ENCODE results near the gene KPNB1. TPM values are rescaled to one million over a fixed set of nuclear protein-coding genes. Genes with fewer than 3 reads are reported as not detected.

KPNB1 gene
- total RNA-seq, 1 experiment from 2014 or later = 386 TPM

DNA sequence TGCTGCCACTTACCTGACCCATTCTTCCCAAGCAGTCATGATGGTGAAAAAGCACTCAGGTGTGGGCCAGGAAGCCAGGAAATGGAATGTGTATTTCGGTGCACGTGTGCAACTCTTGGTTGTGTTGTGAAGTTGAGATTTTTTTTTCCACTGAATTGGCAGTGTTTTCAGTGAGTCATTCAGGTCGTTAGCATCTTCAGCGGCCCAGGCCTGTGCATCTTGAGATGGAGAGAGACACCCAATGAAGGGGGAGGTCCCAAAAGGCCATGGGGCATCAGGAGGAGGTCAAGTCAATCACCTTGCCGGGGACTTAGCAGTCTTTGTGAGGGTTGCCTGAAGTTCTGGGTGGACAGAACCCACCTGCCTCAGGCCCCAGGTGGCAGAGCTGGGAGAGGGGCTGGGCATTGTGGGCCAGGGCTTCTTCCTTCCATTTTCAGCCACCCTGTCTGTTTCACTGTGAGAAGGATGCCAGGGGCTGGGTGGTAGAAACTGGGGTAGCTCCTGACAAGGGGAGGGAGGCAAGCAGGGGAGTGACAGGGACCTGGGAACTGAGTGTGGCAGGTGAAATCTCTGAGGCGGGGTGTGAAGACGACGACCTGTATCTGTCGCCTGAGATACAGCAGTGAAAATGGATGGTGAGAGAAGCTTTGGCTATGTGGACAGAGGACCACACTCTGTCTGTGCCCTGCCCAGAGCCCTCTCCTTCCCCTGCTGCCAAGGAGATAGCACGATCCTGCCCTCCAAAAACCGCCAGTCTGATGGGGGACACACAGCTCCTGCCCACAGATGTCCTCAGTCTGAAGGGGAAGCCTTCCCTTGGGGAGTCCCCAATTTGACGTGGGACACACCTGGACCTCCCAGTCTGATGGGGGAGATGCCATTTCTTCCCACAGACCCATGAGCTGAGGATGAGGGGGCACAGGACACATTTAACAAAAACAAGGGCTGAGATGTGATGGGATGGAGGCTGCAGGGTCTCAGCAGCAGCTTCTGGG lies 56.1 kb downstream of the KPNB1 start:
- in situ Hi-C loops (cut with HindIII; ENCODE audit: low sequenced_read_pairs) = no loop called here
- DNase-seq (ENCODE audit: low spot score) = peak; percentile 38

DNA sequence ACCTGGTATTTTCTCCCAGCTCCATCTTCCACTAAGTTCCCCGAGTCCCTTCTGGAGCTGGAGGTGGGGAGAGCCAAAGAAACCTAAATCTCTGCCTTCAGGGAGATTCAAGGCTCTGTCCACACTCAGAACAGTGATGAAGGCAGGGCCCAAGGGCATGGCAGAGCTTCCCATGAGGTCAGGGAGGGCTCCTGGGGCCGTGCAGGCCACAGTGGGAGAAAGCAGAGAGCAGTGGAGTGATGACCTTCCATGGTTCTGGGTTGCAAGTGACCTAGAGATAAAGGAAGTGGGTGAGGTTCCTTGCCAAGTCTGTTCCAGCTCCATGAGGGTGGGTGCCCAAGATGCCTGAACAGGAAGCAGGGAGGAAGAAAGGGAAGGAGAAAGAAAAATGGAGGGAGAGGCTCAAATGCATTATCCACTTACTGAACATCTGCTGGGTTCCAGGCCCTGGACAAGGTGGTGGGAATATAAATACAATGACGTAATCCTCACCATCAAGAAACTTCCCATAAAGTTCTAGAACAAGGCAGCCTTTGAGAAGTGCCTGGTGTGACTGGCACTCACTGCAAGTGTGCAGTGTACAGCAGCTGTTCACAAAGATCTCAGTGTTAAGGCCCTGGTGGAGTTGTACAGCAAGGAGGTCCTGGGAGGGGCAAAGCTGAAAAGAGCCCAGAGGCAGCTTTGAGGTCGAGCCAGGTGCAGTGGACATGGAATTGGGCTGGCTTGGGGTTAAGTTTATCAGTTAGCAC lies 57.5 kb downstream of the KPNB1 start:
- no peak for DNase-seq (ENCODE audit: low spot score)
- in situ Hi-C loops (cut with HindIII; ENCODE audit: low sequenced_read_pairs) = no loop called here

- DNase-seq (ENCODE audit: low spot score) = no peak
- in situ Hi-C loops (cut with HindIII; ENCODE audit: low sequenced_read_pairs) = no loop called here
These were observed 58.2 kb downstream of the KPNB1 start for GRCh38 chr17:47707884-47708283.

- in situ Hi-C loops (cut with HindIII; ENCODE audit: low sequenced_read_pairs) = no loop called here
- DNase-seq (ENCODE audit: low spot score) = no peak
These were observed 58.7 kb downstream of the KPNB1 start for GRCh38 chr17:47708312-47708863.

GRCh38 chr17:47708864-47709541 lies 59.3 kb downstream of the KPNB1 start:
- in situ Hi-C loops (cut with HindIII; ENCODE audit: low sequenced_read_pairs) = no loop called here
- no peak for DNase-seq (ENCODE audit: low spot score)

DNA sequence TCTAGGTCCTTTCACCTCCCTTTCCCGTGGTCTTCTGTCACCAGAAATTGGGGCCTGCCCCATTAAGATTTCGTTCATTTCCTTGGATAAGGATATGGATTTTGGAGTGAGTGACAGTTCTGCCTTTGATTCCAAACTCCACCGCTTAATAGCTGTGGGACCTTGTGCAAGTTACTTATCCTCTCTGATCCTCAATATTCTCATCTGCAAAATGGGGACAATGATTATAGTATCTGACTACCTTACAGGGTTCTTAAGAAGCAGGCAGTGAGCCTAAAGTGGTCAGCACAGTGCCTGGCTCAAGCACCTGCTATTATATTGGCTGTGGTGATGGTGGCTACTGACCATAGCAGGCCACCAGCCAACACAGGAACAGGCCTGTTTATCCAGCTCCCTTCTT lies 59.9 kb downstream of the KPNB1 start:
- in situ Hi-C loops (cut with HindIII; ENCODE audit: low sequenced_read_pairs) = no loop called here

GRCh38 chr17:47711366-47712099 lies 61.8 kb downstream of the KPNB1 start:
- no peak for DNase-seq (ENCODE audit: low spot score)
- in situ Hi-C loops (cut with HindIII; ENCODE audit: low sequenced_read_pairs) = no loop called here

More for the DNA sequence above, 59.9 kb downstream of the KPNB1 start:
- no peak for DNase-seq (ENCODE audit: low spot score)

GRCh38 chr17:47712330-47713023 lies 62.8 kb downstream of the KPNB1 start:
- in situ Hi-C loops (cut with HindIII; ENCODE audit: low sequenced_read_pairs) = no loop called here
- no peak for DNase-seq (ENCODE audit: low spot score)

DNA sequence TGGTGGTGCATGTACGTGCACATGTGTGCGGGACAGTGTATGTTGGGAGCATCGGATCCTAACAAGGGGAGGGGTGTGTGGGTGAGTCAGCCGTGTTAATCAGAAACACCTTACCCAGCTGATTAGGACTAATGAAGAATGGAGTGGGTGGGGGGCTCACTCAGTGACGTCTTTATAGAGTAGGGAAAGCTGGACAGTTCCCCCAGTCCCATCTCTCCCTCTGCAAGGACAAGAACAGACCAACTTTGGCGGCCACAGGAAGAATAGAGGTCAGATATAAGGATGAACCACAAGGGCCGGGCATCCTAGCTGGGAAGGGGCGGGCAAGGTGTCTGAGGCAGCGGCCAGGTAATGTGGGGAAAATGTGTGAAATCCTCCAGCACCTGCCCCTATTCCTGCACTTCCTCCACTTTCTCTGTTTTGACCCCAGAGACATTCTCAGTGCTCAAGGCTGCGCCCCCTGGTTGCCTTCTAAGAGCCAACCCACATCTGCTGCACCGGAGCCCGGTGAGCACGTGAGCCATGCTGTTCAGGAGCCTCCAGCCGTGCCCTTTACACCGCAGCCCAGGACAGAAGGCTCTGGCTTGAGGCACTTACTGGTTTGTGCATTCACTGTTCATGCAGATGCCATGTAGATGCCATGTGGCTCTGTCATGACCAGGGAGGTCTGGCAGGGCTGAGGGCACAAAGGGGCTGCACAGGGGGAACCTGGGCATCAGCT lies 64.4 kb downstream of the KPNB1 start:
- in situ Hi-C loops (cut with HindIII; ENCODE audit: low sequenced_read_pairs) = no loop called here
- no peak for DNase-seq (ENCODE audit: low spot score)

DNA sequence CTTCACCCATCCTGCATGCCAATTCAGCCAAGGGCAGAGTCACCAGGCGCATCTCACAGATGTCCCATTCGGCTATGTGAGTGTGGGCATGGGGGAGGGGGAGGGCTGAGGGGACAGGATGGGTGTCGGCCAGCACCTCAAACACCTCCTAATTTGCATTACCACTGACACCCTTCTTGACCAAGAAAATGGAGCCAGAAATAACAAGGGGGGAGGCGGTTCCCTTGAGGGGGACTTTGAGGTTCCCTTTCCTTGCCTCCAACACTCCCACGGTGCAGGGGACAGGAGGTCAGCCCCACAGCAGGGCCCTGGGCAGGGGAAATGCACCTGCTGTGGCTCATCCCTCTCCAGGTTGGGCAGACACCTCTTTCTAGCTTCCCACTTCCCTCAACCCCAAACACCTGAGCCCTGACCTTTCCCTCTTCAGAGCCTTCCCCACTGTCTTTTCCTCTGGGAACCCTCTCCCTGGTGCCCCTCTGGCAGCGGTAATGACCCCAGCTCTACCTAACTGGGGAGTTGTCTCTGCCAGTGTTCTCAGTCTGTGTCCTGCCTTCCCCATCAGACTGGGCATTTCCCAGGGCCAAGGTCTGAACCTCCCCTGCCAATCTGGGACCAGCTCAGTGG lies 65.2 kb downstream of the KPNB1 start:
- in situ Hi-C loops (cut with HindIII; ENCODE audit: low sequenced_read_pairs) = no loop called here
- no peak for DNase-seq (ENCODE audit: low spot score)

DNA sequence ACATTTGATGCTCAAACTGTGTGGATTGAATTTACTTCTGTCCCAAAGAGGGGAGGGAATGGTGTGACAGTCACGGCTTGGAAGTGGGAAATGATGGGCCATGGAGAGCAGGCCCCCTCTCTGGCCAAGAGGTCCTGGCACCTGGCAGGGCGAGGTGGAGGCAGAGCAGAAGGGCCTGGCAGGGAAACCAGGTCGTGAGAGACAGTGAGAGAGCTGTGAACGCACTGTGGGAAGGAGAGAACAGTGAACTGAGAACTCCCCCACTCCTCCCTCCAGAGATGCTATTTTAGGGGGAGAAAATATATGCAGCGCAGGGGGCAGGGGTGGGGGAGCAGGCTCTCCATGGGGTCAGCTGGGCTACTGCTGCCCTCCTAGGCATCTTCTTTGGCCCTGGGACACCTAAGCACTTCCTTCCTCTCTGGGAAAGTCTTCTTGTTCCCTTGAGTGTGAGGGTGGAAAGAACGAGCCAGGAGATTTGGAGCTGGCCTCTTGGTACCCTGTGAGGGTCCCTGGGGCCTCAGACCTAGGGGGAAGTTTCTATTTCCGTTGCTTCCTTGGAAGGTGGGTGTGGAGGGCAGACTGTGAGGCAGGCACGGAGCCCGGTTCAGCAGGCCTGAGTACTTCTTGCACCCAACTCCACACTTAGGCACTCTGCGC lies 66.1 kb downstream of the KPNB1 start:
- no peak for DNase-seq (ENCODE audit: low spot score)
- in situ Hi-C loops (cut with HindIII; ENCODE audit: low sequenced_read_pairs) = no loop called here

- DNase-seq (ENCODE audit: low spot score) = no peak
- in situ Hi-C loops (cut with HindIII; ENCODE audit: low sequenced_read_pairs) = no loop called here
These were observed 66.7 kb downstream of the KPNB1 start for GRCh38 chr17:47716375-47716774.

- DNase-seq (ENCODE audit: low spot score) = no peak
- in situ Hi-C loops (cut with HindIII; ENCODE audit: low sequenced_read_pairs) = no loop called here
These were observed 67.6 kb downstream of the KPNB1 start for GRCh38 chr17:47717261-47717697.

- in situ Hi-C loops (cut with HindIII; ENCODE audit: low sequenced_read_pairs) = no loop called here
- DNase-seq (ENCODE audit: low spot score) = no peak
These were observed 68.4 kb downstream of the KPNB1 start for GRCh38 chr17:47717979-47718621.

GRCh38 chr17:47718634-47719405 lies 69.1 kb downstream of the KPNB1 start:
- in situ Hi-C loops (cut with HindIII; ENCODE audit: low sequenced_read_pairs) = no loop called here
- no peak for DNase-seq (ENCODE audit: low spot score)

All from G401 (cell line).